ENCODE measurements around the gene MYEF2. TPM values are rescaled to one million over a fixed set of nuclear protein-coding genes. Genes with fewer than 3 reads are reported as not detected.

MYEF2 gene
- total RNA-seq, 6 donors from 2014 or later, result 12.6 to 44.0 (median 28.0) TPM

GRCh38 chr15:48121849-48122248, 56.2 kb downstream of the MYEF2 start:
- ATAC-seq (ENCODE audit: low FRiP score in 2 of 2), result no peak
- no peak for TF ChIP-seq POLR2A (IDR thresholded peaks at IDR 0.05)
- TF ChIP-seq EP300 (IDR thresholded peaks at IDR 0.05), result no peak
- no peak for TF ChIP-seq POLR2AphosphoS5 (IDR thresholded peaks at IDR 0.05)
- TF ChIP-seq, protein P1, sequence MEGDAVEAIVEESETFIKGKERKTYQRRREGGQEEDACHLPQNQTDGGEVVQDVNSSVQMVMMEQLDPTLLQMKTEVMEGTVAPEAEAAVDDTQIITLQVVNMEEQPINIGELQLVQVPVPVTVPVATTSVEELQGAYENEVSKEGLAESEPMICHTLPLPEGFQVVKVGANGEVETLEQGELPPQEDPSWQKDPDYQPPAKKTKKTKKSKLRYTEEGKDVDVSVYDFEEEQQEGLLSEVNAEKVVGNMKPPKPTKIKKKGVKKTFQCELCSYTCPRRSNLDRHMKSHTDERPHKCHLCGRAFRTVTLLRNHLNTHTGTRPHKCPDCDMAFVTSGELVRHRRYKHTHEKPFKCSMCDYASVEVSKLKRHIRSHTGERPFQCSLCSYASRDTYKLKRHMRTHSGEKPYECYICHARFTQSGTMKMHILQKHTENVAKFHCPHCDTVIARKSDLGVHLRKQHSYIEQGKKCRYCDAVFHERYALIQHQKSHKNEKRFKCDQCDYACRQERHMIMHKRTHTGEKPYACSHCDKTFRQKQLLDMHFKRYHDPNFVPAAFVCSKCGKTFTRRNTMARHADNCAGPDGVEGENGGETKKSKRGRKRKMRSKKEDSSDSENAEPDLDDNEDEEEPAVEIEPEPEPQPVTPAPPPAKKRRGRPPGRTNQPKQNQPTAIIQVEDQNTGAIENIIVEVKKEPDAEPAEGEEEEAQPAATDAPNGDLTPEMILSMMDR (IDR thresholded peaks at IDR 0.05), result no peak
- WGBS, 2 donors, result 52 to 67% methylated on average over 8 of the region's 8 CpGs

DNA sequence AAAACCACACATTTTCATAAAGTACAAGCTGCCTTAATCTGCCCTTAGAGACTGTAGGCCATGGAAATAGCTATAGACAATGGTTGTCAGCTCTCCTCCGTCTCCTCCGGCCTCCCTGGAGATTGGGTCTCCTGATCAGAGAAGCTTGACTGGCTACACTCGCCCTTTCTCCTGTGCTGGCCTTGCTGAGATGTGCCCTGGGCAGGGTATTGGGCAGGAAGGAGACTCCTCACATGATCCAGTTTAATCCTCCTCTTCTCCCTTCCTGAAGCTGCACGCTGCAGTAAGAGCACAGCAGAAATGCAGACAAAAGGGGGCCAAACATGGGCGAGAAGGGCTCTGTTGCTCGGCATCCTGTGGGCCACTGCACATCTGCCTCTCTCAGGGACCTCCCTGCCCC, 57.4 kb downstream of the MYEF2 start, which contains the start of gene SLC24A5:
Gene SLC24A5 (plus strand): TSS at position 246 of the 400 bp plus-strand sequence. CDS start 55 bp downstream, at position 301.
- Histone ChIP-seq H3K27ac (no peak within 1 kb of the TSS), H3K36me3 (no peaks in the 10 kb centered on the region), H3K27me3 (no peaks in the 10 kb centered on the region), H3K9me3 (no peaks in the 10 kb centered on the region), H3K4me1 (no peaks in the 10 kb centered on the region), H3K4me3 (no peak within 1 kb of the TSS)
- DNase-seq, result no peak
- ATAC-seq (ENCODE audit: low FRiP score in 2 of 2), result no peak
- TF ChIP-seq EP300 (IDR thresholded peaks at IDR 0.05), result no peak
- no peak for TF ChIP-seq POLR2AphosphoS5 (IDR thresholded peaks at IDR 0.05)
- TF ChIP-seq POLR2A (IDR thresholded peaks at IDR 0.05), result no peak
- TF ChIP-seq, protein P1 (IDR thresholded peaks at IDR 0.05), result no peak
- 88 to 90% methylated on average over 6 of the region's 6 CpGs for whole genome bisulfite sequencing, 2 donors

More at GRCh38 chr15:48121849-48122248, 56.2 kb downstream of the MYEF2 start:
- DNase-seq, result no peak
- Histone ChIP-seq H3K4me3 (no peak overlapping the region), H3K9me3 (no peaks in the 10 kb centered on the region), H3K27me3 (no peaks in the 10 kb centered on the region), H3K4me1 (no peaks in the 10 kb centered on the region), H3K36me3 (no peaks in the 10 kb centered on the region), H3K27ac (no peak overlapping the region)

GRCh38 chr15:48119277-48119676, 58.8 kb downstream of the MYEF2 start:
- Histone ChIP-seq H3K9me3 (no peaks in the 10 kb centered on the region), H3K27ac (no peak overlapping the region), H3K36me3 (no peaks in the 10 kb centered on the region), H3K4me1 (no peaks in the 10 kb centered on the region), H3K4me3 (no peak overlapping the region), H3K27me3 (no peaks in the 10 kb centered on the region)
- ATAC-seq (ENCODE audit: low FRiP score in 2 of 2) (no peak), DNase-seq (no peak)
- WGBS, 2 donors, result 66 to 67% methylated on average over 5 of the region's 5 CpGs
- no peak for TF ChIP-seq POLR2A (IDR thresholded peaks at IDR 0.05)
- TF ChIP-seq POLR2AphosphoS5 (IDR thresholded peaks at IDR 0.05), result no peak
- no peak for TF ChIP-seq EP300 (IDR thresholded peaks at IDR 0.05)
- TF ChIP-seq, protein P1 (IDR thresholded peaks at IDR 0.05), result no peak

DNA sequence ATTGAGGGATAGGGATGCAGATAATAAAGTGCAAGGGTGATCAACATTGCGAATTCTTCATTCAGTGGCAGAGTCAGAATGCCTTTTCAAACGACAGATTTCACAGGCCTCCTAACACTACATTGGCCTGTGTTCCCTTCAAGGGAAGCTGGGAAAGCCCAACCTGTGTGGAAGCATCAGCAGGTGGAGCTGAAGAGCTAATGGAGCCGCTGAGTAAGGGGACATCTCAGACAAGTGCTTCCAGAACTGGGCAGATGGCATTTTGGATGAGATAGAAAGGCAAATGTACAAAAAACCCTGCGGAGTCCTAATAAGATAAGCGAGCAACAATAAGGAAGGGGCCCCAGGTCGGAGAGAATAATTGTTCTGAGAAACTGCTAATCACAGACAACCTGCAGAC, 65.9 kb downstream of the MYEF2 start:
- no peak overlapping the region for H3K27ac ChIP-seq
- no peaks in the 10 kb centered on the region for H3K9me3 ChIP-seq
- DNase-seq (no peak), ATAC-seq (ENCODE audit: low FRiP score in 2 of 2) (no peak)
- no peak overlapping the region for H3K4me3 ChIP-seq
- TF ChIP-seq, protein P1 (IDR thresholded peaks at IDR 0.05), result no peak
- no peaks in the 10 kb centered on the region for H3K27me3 ChIP-seq
- H3K4me1 ChIP-seq, result no peaks in the 10 kb centered on the region
- no peaks in the 10 kb centered on the region for H3K36me3 ChIP-seq
- WGBS, 2 donors, result 36 to 42% methylated on average over 6 of the region's 6 CpGs

GRCh38 chr15:48109856-48110531, 68.1 kb downstream of the MYEF2 start:
- 69 to 72% methylated on average over 5 of the region's 5 CpGs for WGBS, 2 donors
- DNase-seq (no peak), ATAC-seq (ENCODE audit: low FRiP score in 2 of 2) (no peak)
- Histone ChIP-seq H3K27ac (no peak overlapping the region), H3K4me3 (no peak overlapping the region), H3K27me3 (no peaks in the 10 kb centered on the region), H3K4me1 (no peaks in the 10 kb centered on the region), H3K9me3 (no peaks in the 10 kb centered on the region), H3K36me3 (no peaks in the 10 kb centered on the region)
- TF ChIP-seq POLR2A (IDR thresholded peaks at IDR 0.05) (no peak), EP300 (IDR thresholded peaks at IDR 0.05) (no peak), POLR2AphosphoS5 (IDR thresholded peaks at IDR 0.05) (no peak)
- TF ChIP-seq, protein P1 (IDR thresholded peaks at IDR 0.05), result no peak
